ENCODE results near the gene TTK.
"Not testable (repeated sequence)": the region's sequence is repeated elsewhere in the genome, so short reads cannot be mapped to it uniquely, and the experiment has no call there.

The TTK gene

DNA sequence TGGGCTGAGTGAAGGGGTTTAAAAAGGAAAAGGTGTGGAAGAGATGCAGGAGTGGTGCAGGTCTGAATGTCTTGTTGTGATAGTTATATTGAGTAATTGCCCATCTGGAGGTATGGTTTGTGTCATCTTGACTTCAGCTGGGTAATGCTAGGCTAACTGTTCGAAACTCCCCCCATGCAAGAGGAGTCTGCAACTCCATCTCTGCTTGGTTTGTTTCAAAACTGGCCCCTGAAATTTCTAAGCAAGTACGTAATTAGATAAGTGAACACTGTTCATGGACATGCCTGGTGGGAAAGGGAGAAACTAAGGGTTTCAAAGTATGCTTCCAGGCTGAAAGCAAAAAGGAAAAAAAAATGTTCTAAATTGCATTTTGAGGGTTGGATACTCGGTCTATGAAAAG is 17.1 kb downstream of the TTK start:
- DNase-seq (ENCODE audit: low read depth): no peak

- no peak for DNase-seq (ENCODE audit: low read depth)
Observed at GRCh38 chr6:80022803-80023202, 18.4 kb downstream of the TTK start.

DNA sequence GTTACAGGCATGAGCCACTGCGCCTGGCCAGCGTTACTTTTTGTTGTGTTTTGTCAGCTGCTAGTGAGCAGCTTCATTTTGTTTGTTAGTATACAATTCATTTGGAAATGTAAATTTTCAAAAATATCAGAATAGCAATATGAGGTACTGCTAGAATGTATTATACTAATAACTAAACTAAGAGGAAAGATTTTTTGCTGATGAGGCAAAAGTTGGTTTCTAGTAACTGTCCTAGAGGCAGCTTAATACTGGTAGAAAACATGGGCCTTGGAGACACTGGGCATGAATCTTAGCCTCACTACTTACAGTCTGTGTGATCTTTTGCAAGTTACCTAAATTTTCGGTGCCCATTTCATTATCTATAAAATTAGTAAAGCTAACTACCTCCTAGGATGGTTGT is 24.1 kb downstream of the TTK start:
- DNase-seq (ENCODE audit: low read depth): no peak

DNA sequence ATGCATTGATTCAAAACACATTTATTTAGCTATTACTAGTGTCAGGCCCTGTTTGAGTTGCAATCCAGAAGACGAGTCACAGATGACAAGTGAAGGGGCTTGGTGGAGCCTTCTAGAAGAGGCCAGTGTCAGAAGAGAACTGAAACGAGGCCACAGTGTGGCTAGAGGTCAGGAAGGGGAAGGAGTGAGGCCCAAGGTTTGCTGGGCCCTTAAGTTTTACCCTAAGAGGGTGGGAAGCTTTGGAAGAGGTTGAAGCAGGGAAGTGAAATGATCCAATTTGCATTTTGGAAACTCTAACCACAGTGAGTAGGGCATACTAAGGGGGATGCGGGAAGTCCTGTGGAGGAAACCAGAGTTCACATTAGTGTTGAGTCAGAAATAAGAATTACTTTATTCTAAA is 25.0 kb downstream of the TTK start:
- no peak for DNase-seq (ENCODE audit: low read depth)

DNA sequence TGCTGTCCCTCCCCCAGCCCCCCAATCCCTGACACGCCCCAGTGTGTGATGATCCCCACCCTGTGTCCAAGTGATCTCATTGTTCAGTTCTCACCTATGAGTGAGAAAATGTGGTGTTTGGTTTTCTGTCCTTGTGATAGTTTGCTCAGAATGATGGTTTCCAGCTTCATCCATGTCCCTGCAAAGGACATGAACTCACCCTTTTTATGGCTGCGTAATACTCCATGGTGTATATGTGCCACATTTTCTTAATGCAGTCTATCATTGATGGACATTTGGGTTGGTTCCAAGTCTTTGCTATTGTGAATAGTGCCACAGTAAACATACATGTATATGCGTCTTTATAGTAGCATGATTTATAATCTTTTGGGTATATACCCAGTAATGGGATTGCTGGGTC is 43.8 kb downstream of the TTK start:
- not testable (repeated sequence) for DNase-seq (ENCODE audit: low read depth)

DNA sequence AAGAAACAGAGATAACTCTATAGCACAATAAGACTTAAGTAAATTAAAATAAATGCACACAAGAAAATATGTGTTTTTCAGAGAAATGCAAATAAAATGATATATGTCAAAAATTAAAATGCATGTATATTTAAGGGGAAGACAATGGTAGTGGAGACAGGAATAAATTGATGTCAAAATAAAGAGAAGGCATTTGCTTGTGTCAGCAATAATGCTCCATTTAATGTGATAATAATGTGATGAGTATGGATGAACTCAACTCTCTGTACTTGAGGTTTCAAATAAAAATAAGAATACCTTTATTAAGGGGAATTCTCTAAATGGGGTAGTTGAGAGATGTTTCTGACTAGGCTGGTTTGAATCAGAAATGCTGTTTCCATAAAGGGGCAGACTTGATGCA is 56.3 kb downstream of the TTK start:
- no peak for DNase-seq (ENCODE audit: low read depth)

GRCh38 chr6:80068146-80068545 is 63.7 kb downstream of the TTK start:
- not testable (repeated sequence) for DNase-seq (ENCODE audit: low read depth)

DNA sequence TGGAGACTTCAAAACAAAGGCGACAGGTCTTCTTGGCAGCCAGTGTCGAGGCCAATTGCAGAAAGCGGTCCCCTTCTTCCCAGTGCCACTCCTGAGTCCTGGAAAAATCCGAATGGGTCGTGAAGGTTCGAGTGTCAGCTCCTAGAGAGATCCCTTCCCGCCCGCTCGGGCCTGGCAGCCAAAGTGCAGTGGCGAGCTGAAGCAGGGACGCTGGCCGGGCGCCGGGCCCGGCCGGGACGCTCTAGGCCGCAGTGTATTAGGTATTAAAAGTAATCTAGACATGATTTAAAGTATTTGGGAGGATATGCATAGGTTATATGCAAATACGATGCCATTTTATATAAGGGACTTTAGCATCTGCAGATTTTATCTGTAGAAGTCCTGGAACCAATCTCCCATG is 66.0 kb downstream of the TTK start:
- not testable (repeated sequence) for DNase-seq (ENCODE audit: low read depth)

GRCh38 chr6:80077067-80077466 is 72.6 kb downstream of the TTK start:
- no peak for DNase-seq (ENCODE audit: low read depth)

GRCh38 chr6:80088637-80089036 is 84.2 kb downstream of the TTK start:
- no peak for DNase-seq (ENCODE audit: low read depth)

DNA sequence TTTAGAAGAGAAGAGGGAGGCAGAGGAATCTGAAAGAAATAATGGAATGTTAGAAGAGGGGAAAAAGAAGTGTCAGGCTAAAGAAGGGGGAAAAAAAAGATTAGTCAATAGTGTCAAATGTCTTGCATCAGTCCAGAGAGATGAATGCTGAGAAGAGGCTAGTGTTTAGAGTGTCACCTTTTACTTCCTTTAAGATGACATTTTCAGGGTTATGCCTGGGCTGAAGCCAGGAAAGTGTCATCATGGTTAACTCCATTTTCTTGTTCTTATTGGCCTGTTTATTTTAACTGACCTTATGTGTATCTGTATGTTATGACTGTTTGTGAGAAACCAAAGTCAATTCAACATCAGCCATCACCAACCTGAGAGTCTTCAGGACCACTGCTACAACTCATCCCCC is 87.1 kb downstream of the TTK start:
- no peak for DNase-seq (ENCODE audit: low read depth)
